ENCODE results near the gene ITGAL. TPM values are rescaled to one million over a fixed set of nuclear protein-coding genes. Genes with fewer than 3 reads are reported as not detected.
A peak's percentile ranks its signal among the peaks of the same experiment; 100 is the strongest.

ITGAL gene
- total and polyA plus RNA-seq, 2 of the 13 experiments (the other 11 are each of a cell fraction or from before 2014, with no cell fraction given) = 0.86 to 1.2 TPM

DNA sequence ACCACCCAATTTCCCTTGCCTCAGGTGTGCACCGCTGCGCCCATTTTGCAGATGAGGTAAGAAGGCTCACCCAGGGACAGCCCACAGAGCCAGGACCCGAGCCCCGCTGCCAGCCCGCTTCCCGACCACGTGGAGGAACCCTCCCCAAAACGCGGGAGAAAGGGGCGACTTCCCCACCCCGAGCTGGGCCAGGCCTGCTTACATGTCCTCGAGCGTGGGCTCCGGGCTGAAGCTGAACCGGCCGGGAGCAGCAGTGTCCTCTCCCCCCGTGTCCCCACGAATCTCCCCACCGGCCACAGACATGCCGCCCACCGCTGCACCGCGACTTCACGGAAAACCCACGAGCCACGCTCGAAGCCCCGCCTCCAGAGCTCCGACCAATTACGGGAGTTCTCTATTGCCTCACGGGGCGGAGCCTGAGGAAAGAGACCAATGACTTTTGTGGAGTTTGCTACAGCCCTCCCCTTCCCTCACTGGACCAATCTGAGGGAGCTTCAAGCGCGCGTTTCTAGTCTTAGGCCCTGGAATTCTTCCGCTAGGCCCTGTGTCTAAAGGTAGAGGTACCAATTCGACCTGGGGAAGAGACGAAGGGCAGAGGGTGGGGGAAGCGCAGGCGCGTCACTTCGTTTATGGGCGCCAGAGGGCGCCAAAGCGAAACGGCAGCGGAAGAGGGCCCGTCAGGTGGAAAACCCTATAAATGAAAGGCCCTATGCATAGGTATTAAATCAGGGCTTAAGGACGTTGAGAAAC lies 42.7 kb upstream of the ITGAL start, which contains the start of gene DCTPP1 (continued):
- TF ChIP-seq, protein P1, sequence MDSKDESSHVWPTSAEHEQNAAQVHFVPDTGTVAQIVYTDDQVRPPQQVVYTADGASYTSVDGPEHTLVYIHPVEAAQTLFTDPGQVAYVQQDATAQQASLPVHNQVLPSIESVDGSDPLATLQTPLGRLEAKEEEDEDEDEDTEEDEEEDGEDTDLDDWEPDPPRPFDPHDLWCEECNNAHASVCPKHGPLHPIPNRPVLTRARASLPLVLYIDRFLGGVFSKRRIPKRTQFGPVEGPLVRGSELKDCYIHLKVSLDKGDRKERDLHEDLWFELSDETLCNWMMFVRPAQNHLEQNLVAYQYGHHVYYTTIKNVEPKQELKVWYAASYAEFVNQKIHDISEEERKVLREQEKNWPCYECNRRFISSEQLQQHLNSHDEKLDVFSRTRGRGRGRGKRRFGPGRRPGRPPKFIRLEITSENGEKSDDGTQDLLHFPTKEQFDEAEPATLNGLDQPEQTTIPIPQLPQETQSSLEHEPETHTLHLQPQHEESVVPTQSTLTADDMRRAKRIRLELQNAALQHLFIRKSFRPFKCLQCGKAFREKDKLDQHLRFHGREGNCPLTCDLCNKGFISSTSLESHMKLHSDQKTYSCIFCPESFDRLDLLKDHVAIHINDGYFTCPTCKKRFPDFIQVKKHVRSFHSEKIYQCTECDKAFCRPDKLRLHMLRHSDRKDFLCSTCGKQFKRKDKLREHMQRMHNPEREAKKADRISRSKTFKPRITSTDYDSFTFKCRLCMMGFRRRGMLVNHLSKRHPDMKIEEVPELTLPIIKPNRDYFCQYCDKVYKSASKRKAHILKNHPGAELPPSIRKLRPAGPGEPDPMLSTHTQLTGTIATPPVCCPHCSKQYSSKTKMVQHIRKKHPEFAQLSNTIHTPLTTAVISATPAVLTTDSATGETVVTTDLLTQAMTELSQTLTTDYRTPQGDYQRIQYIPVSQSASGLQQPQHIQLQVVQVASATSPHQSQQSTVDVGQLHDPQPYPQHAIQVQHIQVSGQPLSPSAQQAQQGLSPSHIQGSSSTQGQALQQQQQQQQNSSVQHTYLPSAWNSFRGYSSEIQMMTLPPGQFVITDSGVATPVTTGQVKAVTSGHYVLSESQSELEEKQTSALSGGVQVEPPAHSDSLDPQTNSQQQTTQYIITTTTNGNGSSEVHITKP (CRISPR knock-in tag; IDR thresholded peaks at IDR 0.05; ENCODE audit: low read depth) = peak; percentile 88
- TF ChIP-seq KDM2A (CRISPR knock-in tag; IDR thresholded peaks at IDR 0.05; ENCODE audit: borderline replicate concordance, low read depth) (peak; percentile 93), ZNF33B (CRISPR knock-in tag; IDR thresholded peaks at IDR 0.05) (peak; percentile 78; the same call in 1 of the 2 replicates), CENPT (CRISPR knock-in tag; IDR thresholded peaks at IDR 0.05; ENCODE audit: low read depth) (0 out of 2 replicates have a peak, but pooled peaks have one; percentile 63), JDP2 (CRISPR knock-in tag; IDR thresholded peaks at IDR 0.05; ENCODE audit: borderline replicate concordance) (no peak; the same call in 1 of the 2 replicates), BCL6 (CRISPR knock-in tag; IDR thresholded peaks at IDR 0.05) (no peak), HHEX (CRISPR knock-in tag; IDR thresholded peaks at IDR 0.05) (no peak), GPN1 (CRISPR knock-in tag; IDR thresholded peaks at IDR 0.05; ENCODE audit: borderline replicate concordance) (no peak), ZNF501 (CRISPR knock-in tag; IDR thresholded peaks at IDR 0.05) (peak; percentile 98)
- TF ChIP-seq, protein P2, sequence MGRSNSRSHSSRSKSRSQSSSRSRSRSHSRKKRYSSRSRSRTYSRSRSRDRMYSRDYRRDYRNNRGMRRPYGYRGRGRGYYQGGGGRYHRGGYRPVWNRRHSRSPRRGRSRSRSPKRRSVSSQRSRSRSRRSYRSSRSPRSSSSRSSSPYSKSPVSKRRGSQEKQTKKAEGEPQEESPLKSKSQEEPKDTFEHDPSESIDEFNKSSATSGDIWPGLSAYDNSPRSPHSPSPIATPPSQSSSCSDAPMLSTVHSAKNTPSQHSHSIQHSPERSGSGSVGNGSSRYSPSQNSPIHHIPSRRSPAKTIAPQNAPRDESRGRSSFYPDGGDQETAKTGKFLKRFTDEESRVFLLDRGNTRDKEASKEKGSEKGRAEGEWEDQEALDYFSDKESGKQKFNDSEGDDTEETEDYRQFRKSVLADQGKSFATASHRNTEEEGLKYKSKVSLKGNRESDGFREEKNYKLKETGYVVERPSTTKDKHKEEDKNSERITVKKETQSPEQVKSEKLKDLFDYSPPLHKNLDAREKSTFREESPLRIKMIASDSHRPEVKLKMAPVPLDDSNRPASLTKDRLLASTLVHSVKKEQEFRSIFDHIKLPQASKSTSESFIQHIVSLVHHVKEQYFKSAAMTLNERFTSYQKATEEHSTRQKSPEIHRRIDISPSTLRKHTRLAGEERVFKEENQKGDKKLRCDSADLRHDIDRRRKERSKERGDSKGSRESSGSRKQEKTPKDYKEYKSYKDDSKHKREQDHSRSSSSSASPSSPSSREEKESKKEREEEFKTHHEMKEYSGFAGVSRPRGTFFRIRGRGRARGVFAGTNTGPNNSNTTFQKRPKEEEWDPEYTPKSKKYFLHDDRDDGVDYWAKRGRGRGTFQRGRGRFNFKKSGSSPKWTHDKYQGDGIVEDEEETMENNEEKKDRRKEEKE (IDR thresholded peaks at IDR 0.05) = no peak
- TF ChIP-seq, protein P3, sequence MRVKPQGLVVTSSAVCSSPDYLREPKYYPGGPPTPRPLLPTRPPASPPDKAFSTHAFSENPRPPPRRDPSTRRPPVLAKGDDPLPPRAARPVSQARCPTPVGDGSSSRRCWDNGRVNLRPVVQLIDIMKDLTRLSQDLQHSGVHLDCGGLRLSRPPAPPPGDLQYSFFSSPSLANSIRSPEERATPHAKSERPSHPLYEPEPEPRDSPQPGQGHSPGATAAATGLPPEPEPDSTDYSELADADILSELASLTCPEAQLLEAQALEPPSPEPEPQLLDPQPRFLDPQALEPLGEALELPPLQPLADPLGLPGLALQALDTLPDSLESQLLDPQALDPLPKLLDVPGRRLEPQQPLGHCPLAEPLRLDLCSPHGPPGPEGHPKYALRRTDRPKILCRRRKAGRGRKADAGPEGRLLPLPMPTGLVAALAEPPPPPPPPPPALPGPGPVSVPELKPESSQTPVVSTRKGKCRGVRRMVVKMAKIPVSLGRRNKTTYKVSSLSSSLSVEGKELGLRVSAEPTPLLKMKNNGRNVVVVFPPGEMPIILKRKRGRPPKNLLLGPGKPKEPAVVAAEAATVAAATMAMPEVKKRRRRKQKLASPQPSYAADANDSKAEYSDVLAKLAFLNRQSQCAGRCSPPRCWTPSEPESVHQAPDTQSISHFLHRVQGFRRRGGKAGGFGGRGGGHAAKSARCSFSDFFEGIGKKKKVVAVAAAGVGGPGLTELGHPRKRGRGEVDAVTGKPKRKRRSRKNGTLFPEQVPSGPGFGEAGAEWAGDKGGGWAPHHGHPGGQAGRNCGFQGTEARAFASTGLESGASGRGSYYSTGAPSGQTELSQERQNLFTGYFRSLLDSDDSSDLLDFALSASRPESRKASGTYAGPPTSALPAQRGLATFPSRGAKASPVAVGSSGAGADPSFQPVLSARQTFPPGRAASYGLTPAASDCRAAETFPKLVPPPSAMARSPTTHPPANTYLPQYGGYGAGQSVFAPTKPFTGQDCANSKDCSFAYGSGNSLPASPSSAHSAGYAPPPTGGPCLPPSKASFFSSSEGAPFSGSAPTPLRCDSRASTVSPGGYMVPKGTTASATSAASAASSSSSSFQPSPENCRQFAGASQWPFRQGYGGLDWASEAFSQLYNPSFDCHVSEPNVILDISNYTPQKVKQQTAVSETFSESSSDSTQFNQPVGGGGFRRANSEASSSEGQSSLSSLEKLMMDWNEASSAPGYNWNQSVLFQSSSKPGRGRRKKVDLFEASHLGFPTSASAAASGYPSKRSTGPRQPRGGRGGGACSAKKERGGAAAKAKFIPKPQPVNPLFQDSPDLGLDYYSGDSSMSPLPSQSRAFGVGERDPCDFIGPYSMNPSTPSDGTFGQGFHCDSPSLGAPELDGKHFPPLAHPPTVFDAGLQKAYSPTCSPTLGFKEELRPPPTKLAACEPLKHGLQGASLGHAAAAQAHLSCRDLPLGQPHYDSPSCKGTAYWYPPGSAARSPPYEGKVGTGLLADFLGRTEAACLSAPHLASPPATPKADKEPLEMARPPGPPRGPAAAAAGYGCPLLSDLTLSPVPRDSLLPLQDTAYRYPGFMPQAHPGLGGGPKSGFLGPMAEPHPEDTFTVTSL (CRISPR knock-in tag; IDR thresholded peaks at IDR 0.05; ENCODE audit: borderline replicate concordance) = no peak; the same call in none of the 2 replicates
- TF ChIP-seq, protein P4, sequence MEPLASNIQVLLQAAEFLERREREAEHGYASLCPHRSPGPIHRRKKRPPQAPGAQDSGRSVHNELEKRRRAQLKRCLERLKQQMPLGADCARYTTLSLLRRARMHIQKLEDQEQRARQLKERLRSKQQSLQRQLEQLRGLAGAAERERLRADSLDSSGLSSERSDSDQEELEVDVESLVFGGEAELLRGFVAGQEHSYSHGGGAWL (CRISPR knock-in tag; IDR thresholded peaks at IDR 0.05) = peak; percentile 82; the same call in 1 of the 2 replicates
- TF ChIP-seq, protein P5, sequence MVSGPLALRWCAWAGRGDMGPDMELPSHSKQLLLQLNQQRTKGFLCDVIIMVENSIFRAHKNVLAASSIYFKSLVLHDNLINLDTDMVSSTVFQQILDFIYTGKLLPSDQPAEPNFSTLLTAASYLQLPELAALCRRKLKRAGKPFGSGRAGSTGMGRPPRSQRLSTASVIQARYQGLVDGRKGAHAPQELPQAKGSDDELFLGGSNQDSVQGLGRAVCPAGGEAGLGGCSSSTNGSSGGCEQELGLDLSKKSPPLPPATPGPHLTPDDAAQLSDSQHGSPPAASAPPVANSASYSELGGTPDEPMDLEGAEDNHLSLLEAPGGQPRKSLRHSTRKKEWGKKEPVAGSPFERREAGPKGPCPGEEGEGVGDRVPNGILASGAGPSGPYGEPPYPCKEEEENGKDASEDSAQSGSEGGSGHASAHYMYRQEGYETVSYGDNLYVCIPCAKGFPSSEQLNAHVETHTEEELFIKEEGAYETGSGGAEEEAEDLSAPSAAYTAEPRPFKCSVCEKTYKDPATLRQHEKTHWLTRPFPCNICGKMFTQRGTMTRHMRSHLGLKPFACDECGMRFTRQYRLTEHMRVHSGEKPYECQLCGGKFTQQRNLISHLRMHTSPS (CRISPR knock-in tag; IDR thresholded peaks at IDR 0.05; ENCODE audit: low read depth) = no peak; the same call in none of the 2 replicates
